ENCODE measurements around the gene PSMA4.
"Not testable (repeated sequence)": the region's sequence is repeated elsewhere in the genome, so short reads cannot be mapped to it uniquely, and the experiment has no call there.

PSMA4 gene

DNA sequence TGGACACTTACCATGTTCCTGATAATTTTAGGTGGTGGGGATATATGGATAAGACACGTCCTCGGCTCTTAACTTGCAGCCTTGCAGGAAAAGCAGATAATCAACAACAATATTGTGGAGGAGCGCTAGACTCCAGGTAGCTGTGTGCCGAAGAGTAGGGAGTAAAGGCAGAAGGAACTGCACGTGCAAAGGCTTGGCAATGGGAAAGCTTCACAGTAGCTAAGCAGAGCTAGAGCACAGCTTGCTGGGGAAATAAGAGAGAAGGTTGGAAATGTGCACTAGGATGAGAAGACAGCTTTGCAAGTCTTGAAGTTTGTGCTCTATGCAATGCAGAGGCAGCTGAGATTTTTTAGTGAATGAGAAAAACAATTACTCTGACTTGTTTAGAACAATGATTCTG lies 12.4 kb downstream of the PSMA4 start:
- DNase-seq: no peak

DNA sequence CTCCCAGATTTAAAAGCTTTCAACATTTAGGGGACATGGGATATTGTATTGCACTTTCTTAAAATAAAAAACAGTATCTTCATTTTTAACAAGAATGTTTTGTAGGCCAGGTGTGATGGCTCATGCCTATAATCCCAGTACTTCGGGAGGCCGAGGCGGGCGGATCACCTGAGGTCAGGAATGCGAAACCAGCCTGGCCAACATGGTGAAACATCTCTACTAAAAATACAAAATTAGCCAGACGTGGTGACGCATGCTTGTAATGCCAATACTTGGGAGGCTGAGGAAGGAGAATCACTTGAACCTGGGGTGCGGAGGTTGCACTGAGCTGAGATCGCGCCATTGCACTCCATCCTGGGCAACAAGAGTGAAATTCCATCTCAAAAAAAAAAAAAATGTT lies 20.0 kb downstream of the PSMA4 start:
- DNase-seq: not testable (repeated sequence)

- DNase-seq: no peak
These were observed 21.2 kb downstream of the PSMA4 start for GRCh38 chr15:78561490-78561889.

DNA sequence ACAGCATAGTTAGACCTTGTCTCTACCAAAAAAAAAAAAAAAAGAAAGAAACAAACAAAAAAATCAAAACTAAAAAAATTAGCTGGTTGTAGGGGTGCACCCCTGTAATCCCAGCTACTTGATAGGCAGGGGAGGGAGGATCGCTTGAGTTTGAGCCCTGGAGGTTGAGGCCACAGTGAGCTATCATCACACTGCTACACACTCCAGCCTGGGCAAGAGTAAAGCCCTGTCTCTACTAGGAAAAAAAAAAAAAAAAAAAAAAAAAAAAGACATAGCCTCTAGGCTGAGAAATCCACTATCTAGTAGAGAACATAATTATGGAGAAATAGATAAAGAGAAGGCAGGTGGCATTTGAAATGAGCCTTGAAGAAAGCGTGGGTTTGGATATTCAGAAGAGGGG lies 22.8 kb downstream of the PSMA4 start:
- no peak for DNase-seq

GRCh38 chr15:78564743-78565096 lies 24.5 kb downstream of the PSMA4 start:
- no peak for DNase-seq

DNA sequence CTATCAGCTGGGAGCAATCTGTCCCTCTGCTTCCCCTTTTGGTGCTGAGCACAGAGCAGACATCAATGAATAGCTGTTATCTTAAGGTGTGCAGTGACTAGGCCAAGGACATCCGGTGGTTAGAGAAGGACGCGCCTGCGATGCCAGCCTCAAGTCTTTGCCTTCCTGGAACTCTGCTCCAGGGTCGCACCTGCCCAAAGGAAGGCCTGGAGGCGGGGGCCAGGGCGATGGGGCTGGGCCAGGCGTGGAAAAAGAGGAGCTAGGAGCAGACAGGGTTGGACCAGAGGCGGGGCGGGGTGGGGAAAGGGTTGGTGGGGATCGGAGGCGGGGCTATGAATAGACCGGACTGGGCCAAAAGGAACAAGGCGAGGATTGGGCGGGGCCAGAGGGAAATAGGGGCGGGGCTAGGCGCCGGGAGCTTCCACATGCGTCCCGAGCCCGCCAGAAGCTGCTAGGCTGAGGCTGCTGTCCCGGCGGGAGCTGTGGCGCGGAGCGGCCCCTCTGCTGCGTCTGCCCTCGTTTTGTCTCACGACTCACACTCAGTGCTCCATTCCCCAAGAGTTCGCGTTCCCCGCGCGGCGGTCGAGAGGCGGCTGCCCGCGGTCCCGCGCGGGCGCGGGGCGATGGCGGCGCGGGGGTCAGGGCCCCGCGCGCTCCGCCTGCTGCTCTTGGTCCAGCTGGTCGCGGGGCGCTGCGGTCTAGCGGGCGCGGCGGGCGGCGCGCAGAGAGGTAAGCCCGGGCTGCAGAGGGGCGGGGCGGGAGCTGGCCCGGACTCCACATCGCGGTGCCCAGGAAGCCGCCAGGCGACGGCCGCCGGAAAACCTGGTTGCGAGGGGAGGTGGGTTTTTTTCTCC lies 25.1 kb downstream of the PSMA4 start, which contains the start of gene CHRNA5:
TSS of gene CHRNA5 (plus strand) at position 424 of the 854 bp plus-strand sequence. CDS start at position 624, 200 bp downstream.
- peak; percentile 55 for DNase-seq

DNA sequence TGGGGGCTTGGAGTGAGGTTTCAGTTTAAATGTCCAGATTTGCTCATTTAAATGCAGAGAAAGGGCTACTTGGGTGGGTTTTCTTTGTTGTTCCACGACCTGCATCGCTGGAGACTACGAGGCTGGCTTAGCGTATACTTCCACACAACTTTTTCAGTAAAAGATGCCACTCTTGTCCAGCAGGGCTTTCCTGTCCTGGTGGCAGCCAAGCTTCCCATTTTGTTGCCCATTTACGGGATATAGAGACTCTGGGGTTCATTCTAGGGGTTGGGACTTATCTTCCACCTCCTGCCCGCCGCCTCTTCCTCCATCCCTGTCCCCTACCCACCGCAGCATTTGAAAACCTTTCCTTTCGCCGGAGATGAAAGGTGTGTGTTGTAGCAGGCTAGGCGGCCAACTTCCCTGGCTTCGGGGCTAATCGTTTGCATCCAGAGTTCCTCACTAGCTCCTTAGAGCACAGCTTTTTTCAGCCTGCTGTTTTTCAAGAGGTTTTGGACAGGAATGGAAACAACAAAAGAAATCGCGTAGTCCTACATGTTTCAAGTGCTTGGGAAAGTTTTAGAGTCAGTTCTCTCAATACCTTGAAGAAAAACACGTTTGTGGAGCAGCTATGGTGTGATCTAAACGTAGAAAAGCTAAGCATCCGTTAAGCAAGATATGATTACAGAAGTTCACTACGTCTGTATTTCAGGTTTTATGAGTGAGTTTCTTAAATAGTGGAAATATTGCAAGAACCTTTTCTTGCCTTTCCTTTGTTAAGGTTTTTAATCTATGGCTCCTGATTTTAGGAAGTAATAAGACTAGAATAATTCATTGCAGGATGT lies 25.9 kb downstream of the PSMA4 start:
- DNase-seq: no peak

- peak; percentile 8 for DNase-seq
These were observed 27.3 kb downstream of the PSMA4 start for GRCh38 chr15:78567531-78567930.

DNA sequence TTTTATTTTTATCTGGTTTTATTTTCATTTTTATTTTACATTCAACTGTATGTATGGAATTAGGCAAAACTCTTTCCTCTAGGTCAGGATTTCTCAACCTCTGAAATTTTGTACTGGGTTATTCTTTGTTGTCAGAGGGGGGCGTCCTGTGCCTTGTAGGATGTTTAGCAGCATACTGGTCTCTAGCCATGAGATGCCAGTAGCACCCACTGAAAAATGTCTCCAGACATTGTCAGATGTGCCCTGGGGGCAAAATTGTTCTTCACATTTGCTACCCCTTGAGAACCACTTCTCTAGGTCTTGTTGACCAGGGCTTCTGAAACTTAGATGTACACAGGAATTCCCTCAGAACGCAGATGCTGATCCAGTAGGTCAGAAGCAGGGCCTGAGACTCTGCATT lies 30.5 kb downstream of the PSMA4 start:
- no peak for DNase-seq

DNA sequence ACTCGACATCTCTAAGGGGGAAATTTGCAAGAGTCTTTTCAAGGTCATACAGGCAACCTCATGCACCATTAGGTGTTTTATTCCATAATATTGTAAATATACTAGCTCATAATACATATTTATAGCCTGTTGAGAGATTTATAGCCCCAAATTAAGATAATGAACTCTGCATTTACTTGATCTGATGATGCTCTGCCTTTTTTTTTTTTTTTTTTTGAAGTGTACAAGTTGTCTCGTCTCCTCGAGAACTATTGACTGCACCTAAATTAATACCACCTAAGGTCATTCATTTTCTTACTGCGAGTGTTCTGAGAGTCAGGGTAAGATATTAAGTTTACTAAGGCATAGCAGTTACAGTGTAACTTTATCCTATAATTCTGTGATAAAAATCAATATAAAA lies 31.1 kb downstream of the PSMA4 start:
- no peak for DNase-seq

DNA sequence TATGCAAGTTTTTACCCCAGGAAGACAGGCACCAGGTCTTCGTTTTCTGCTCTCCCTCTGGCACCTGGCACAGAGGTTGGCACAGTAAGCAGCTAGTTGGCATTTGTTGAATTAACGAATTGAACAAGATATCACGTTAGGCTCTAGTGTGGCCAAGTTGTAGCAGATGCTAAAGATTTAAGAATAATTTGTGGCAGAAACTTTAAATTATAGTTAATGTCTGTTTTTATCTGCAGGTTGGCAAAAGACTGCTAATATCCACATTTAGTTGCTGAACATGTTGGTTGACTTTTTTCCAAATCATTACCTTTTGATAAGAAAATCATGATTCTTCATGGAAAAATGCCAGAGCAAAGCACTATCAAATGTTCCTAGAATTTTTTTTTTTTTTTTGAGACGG lies 33.2 kb downstream of the PSMA4 start:
- no peak for DNase-seq

DNA sequence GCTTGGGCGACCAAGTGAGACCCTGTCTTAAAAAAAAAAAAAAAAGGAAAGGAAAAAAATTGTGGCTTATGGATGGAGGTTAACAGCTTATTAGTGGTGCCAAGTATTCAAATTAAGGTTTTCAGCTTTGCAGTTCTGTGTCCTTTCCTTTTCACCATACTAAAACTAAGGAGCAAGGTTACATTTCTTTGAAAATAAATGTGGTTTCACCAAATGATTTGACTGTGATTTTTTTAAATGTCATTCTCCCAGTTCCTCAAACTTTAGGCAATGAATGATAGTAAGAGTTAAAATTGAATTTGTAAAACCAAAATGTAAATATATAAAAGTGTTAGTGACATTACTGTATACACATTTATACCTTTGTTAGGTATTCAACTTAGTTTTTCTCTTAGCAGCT lies 34.7 kb downstream of the PSMA4 start:
- DNase-seq: no peak

DNA sequence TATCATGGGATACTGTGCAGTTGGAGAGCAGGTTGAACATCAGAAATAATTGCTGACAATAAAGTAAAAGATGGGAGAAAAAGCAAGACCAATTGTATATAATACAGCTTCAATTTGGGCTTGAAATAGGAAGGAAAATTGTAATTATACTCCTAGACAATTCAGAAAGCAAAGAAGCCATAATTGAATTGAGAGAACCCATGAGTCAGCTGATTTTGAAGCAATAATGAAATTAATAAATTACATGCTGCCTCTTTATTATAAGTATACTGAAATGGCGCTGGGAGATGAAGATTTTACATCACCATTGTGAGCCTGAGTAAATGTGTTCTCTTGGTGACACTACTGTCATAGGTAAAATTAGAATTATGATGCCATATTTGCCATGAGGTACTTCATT lies 57.3 kb downstream of the PSMA4 start:
- no peak for DNase-seq

DNA sequence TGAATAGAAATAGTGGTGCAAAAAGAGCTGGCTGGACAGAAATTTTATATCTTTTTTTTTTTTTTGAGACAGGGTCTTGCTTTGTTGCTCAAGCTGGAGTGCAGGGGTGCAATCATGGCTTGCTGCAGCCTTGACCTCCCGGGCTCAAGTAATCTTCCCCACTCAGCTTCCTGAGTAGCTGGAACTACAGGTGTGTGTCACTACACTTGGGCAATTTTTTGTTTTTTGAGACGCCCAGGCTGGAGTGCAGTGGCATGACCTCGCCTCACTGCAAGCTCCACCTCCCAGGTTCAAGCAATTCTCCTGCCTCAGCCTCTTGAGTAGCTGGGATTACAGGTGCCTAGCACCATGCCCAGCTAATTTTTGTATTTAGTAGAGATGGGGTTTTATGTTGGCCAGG lies 58.1 kb downstream of the PSMA4 start:
- no peak for DNase-seq

DNA sequence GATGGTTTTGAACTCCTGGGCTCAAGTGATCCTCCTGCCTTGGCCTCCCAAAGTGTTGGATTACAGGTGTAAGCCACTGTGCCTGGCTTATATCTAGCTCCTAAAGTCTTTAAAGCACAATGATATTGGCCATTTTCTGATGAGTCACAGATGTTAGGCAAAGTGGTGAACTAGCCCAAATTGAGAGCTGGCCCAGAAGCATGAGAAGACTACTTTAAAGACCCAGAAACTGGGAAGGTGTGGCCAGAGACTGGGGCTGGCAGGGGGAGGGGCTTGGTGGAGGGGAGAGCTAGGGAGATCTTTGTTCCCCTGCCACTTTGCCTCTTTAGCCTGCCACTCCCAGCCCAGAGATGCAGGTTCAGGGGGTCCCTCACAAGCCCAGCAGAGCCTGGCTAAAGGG lies 58.9 kb downstream of the PSMA4 start:
- DNase-seq: no peak
